HFF-Myc (cell line): ENCODE measurements around the gene HEBP2.

Source experiments
- DNase-seq: peaks from one replicate; pipeline ENCODE4 v3.0.0-alpha.2; 2011; ENCODE audit warnings: low read depth; ENCODE audit errors: extremely low read depth
- H3K4me3 ChIP-seq: replicated peaks from 2 replicates; pipeline ENCODE4 v1.5.1; 2011; ENCODE audit warnings: low read depth, mild to moderate bottlenecking, control low read depth, low read length
- TF ChIP-seq, protein P1 (sequence below): IDR thresholded peaks from 2 replicates; pipeline ENCODE4 v1.5.1; 2012; ENCODE audit warnings: mild to moderate bottlenecking, low read depth, low read length, control low read depth; ENCODE audit errors: missing control alignments

The HEBP2 gene

DNA sequence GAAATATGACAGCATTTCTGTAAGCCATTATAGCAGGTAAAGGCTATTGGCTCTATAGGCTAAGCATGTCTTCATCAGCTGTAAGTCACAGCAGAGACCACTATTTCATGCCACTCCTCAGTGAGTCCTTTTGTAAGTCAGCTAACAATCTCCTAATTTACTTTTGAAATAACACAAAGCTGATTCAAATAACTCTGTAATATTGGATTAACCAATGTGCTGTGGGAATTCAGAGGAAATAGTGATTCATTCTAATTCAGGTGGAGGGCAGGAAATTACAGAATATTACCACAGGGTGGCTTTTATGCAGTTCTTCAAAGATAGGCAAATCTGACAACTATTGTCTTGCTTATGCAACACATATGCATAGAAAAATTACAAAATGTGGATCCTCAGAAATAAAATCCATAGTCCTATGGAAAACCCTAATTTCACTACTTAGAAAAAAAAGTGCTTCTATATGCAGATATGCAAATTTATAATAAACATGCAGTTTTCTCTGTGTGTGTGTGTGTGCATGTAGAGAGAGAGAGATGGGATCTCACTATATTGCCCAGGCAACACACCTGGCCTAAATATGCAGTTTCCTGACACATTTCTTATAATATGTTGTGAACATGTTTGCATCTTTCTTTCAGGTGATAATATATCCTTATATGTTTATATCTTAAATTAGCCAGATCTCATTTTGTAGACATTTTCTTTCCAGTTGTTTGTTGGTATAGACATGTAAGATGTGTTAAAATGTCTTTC is 31.1 kb upstream of the HEBP2 start:
- H3K4me3 ChIP-seq: no peak overlapping the region
- TF ChIP-seq, protein P1, sequence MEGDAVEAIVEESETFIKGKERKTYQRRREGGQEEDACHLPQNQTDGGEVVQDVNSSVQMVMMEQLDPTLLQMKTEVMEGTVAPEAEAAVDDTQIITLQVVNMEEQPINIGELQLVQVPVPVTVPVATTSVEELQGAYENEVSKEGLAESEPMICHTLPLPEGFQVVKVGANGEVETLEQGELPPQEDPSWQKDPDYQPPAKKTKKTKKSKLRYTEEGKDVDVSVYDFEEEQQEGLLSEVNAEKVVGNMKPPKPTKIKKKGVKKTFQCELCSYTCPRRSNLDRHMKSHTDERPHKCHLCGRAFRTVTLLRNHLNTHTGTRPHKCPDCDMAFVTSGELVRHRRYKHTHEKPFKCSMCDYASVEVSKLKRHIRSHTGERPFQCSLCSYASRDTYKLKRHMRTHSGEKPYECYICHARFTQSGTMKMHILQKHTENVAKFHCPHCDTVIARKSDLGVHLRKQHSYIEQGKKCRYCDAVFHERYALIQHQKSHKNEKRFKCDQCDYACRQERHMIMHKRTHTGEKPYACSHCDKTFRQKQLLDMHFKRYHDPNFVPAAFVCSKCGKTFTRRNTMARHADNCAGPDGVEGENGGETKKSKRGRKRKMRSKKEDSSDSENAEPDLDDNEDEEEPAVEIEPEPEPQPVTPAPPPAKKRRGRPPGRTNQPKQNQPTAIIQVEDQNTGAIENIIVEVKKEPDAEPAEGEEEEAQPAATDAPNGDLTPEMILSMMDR: no peak
- DNase-seq: no peak

DNA sequence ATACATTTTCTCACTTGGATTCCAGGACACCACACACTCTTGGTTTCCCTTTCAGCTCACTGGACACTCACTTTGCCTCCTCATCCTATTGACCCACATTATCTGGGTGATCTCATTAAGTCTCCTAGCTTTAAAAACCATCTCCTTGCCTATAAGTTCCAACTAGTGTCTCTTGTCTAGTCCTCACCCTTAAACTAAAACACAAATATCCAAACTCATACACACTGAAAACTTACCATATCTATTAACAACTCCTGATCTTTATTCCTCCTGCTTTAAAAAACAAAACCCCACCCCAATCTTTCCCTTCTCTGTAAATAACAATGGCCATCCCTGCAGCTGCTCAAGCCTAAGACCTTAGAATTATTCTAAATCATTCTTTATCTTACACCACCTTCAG is 29.8 kb upstream of the HEBP2 start:
- no peak overlapping the region for H3K4me3 ChIP-seq
- TF ChIP-seq, protein P1: no peak
- DNase-seq: no peak

GRCh38 chr6:138374815-138375214 is 29.2 kb upstream of the HEBP2 start:
- TF ChIP-seq, protein P1: no peak
- no peak for DNase-seq
- no peak overlapping the region for H3K4me3 ChIP-seq

- DNase-seq: no peak
- no peak overlapping the region for H3K4me3 ChIP-seq
- TF ChIP-seq, protein P1: no peak
Measured at GRCh38 chr6:138377042-138377441, 27.0 kb upstream of the HEBP2 start.

DNA sequence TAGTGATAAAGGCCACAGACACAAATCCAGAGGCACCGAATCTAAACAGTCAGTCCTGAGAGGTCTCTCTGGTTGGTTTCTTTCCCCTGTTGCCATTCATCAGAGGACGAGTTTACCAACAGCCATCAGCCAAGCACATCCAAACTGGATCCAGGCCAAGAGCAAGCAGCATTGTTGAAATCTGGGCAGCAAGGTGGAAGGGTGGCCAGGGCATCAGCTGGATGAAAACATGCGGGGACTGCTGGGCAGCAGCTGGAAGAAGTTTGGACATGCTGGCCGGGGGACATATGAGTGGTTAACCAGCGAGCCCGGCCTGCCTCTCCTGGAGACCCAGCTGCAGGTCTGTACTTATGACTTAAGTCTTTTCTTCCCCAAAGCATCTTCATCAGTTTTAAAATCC is 26.2 kb upstream of the HEBP2 start, which contains the start of gene SMIM28:
Gene SMIM28, plus strand, starts transcription at position 62 of the 400 bp plus-strand sequence. Its CDS starts 168 bp downstream, at position 230.
- H3K4me3 ChIP-seq: no peak within 1 kb of the TSS
- no peak for DNase-seq
- TF ChIP-seq, protein P1: no peak

GRCh38 chr6:138378463-138378862 is 25.6 kb upstream of the HEBP2 start:
- DNase-seq: no peak
- TF ChIP-seq, protein P1: no peak
- no peak overlapping the region for H3K4me3 ChIP-seq
